B cell (primary cell): ENCODE results near the gene LZTFL1.
"Not testable (repeated sequence)": the region's sequence is repeated elsewhere in the genome, so short reads cannot be mapped to it uniquely, and the experiment has no call there.

Source experiments
- EZH2 ChIP-seq: IDR thresholded peaks from 2 replicates; pipeline ENCODE4 v1.6.1; 2012; ENCODE audit warnings: borderline replicate concordance, low read depth, mild to moderate bottlenecking, moderate library complexity, low read length; ENCODE audit not compliant: insufficient read depth, poor library complexity, severe bottlenecking
- TF ChIP-seq, protein P1 (sequence below): fragments of 200-600 bp; IDR thresholded peaks from one replicate; pipeline ENCODE4 v1.8.0; 2022; ENCODE audit warnings: antibody characterized with exemption, mild to moderate bottlenecking

DNA sequence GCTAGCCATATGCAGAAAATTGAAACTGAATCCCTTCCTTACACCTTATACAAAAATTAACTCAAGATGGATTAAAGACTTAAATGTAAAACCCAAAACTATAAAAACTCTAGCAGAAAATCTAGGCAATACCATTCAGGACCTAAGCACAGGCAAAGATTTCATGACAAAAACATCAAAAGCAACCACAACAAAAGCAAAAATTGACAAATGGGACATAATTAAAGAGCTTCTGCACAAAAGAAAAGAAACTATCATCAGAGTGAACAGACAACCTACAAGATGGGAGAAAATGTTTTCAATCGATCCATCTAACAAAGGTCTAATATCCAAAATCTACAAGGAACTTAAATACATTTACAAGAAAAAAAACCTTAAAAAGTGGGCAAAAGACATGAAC is 14.4 kb upstream of the LZTFL1 start:
- TF ChIP-seq, protein P1, sequence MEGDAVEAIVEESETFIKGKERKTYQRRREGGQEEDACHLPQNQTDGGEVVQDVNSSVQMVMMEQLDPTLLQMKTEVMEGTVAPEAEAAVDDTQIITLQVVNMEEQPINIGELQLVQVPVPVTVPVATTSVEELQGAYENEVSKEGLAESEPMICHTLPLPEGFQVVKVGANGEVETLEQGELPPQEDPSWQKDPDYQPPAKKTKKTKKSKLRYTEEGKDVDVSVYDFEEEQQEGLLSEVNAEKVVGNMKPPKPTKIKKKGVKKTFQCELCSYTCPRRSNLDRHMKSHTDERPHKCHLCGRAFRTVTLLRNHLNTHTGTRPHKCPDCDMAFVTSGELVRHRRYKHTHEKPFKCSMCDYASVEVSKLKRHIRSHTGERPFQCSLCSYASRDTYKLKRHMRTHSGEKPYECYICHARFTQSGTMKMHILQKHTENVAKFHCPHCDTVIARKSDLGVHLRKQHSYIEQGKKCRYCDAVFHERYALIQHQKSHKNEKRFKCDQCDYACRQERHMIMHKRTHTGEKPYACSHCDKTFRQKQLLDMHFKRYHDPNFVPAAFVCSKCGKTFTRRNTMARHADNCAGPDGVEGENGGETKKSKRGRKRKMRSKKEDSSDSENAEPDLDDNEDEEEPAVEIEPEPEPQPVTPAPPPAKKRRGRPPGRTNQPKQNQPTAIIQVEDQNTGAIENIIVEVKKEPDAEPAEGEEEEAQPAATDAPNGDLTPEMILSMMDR, result not testable (repeated sequence)
- TF ChIP-seq EZH2, result not testable (repeated sequence)
